COLO668 (cell line): Measurements from ENCODE around the gene TRPV4.
"Not testable (repeated sequence)": the region's sequence is repeated elsewhere in the genome, so short reads cannot be mapped to it uniquely, and the experiment has no call there.

ENCODE experiments used
- DNase-seq: peaks from one replicate; lab custom pipeline; 2025; ENCODE audit not compliant: unreplicated experiment; lab: John Stamatoyannopoulos, UW

Gene TRPV4

DNA sequence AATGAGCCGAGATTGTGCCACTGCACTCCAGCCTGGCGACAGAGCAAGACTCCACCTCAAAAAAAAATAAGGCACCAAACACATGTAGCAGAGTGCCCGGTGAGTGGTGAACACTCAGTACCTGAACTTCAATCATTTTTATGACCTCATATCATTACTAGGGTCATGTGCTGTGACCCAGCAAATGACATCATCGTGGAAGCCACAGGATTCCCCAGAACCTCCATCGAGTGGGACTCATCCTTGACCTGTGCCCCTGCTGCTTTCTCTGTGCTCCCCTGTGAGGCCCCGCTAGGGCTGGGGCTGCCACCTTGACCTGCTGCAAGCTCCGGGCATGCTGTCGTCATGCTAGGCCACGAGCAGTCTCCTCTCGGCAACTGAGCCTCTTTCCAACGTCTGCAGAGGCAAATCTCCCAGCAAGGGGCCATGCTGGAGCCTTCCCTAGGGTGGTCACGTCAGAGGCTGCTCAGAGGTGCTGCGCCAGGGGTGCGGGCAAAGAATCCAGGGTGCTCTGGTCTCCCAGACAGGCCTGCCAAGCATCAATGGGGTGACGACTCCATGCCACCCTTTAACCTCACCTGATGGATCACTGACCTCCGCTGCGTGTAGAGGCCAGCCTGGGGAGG is 28.6 kb upstream of the TRPV4 start:
- DNase-seq, result no peak

DNA sequence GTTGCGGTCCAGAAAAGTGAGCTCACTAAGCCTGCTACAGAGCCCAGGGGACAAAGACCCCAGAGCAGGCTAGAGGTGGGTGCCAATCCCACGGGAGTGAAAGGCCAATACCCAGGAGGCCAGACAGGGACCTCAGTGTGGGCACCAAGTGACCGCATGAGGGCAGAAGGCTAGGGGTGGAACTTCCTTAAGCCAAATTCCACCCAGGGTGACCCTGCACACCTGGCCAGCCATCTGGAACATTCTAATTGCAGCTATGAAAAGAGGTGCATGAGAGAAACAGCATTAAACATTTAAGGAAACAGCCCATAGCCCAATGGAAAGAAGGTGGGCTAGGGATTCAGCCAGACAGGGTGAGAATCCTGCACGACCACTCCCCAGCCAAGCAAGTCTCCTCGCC is 27.8 kb upstream of the TRPV4 start:
- DNase-seq, result no peak

- no peak for DNase-seq
Measured at GRCh38 chr12:109858764-109859163, 25.6 kb upstream of the TRPV4 start.

DNA sequence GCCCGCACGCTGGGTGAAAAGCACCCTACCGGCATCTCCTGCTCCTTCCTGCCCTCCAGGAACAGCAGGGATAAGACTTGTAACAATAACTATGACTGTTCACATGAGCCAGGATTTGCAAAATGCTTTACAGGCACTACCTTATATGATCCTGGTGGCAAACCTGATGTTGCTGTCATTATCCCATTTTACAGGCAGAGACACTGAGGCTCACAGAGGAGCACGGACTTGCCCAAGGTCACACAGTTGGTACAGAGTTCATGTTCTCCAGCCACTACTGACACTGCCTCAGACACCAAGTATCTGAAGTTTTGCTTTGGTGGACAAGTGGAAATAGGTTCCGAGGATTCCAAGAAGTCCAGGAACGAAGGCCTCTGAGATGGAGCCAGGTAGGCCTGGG is 24.5 kb upstream of the TRPV4 start:
- DNase-seq, result no peak

- DNase-seq, result no peak
Measured at GRCh38 chr12:109855377-109855776, 22.2 kb upstream of the TRPV4 start.

- DNase-seq, result not testable (repeated sequence)
Measured at GRCh38 chr12:109850518-109850917, 17.3 kb upstream of the TRPV4 start.

- DNase-seq, result no peak
Measured at GRCh38 chr12:109847142-109847735, 14.0 kb upstream of the TRPV4 start.

GRCh38 chr12:109845824-109846205 is 12.6 kb upstream of the TRPV4 start:
- no peak for DNase-seq

DNA sequence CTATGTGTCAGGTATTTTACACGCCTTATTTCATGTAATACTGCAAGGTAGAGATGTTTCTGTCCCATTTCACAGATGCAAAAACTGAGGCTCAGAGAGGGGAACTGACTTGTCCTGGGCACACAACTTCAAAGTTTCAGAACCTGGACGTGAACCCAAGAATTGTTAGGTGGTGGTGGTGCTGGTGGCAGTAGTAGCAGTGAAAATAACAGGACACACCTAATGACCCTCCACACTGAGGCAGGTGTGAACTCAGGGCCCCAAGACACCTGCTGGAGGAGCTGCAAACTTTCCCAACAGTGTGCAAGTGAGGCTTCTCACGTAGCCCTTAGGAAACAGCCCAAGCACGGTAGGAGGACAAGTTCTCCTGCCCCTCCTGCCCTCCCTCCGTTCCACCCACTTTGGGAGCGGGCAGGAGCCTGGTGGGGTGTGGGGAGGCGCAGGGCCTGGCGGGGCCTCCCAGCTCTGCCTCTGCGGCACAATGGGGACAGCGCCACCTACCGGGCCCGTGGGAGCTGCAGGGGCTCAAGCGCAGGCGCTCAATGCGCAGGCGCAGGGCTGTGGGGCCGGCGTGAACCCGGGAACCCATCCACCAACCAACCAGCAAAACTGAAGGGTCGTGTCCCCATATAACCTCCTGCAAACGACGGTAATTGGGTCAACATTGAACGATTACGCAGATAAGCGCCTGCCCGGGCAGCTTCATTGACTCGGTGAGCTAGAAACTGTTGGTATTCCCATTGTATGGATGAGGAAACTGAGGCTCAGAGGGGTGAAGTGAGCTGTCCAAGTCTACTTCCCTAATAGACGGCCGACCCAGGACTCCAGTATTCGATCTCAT is 12.0 kb upstream of the TRPV4 start:
- peak; percentile 89 for DNase-seq

- DNase-seq, result no peak
Measured at GRCh38 chr12:109844091-109844490, 10.9 kb upstream of the TRPV4 start.

DNA sequence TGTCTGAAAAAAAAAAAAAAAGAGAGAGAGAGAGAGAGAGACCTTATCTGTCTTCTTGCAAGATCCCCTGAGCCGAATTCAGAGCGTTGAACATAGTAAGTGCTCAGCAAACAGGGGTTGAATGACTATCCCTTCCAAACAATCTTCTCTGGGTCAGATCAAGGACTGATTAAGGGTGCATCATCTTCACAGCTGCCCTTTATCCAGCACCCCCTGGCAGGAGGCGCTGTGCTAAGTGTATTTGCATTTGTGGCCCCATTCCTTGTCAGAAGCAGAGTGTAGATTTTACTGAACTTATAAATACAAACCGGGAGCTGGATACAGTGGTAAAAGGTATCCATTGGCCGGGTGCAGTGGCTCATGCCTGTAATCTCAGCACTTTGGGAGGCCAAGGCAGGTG is 8.8 kb upstream of the TRPV4 start:
- no peak for DNase-seq

GRCh38 chr12:109841356-109841755 is 8.2 kb upstream of the TRPV4 start:
- DNase-seq, result no peak

DNA sequence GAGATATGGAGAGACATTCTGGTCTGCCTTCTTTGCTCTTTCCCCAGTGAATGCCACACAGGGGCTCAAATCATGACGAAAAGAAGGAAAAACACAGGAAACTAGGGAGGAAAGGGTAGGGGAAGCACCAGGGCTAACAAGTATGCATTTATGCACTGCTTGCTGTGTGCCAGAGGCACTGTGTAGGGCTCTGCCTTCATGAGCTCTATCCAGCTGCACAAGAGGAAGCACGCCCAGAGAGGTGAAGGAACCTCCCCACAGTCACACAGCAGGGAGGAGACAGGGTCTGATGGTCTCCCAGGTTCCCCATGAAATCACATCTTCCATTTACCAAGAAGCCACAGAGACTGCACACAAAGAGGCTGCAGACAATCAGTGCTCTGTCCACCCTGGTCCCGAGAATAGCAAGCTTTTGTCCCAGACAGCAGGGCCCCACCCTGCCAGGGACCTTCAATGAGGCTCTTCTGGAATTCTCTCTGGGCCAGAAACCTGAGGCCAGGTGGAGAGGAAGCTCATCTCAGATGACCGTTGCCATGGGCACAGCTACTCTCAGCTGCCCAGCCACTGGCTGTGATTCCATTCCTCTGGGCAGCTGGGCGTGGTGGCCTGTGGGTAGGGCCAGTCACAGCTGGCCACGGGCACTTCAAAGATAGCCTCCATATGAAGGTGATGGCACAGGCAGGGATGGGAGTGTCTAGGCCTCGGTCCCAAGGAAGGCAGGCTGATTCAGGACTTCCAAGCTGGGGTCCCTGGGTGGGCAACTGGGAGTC is 7.3 kb upstream of the TRPV4 start:
- DNase-seq, result peak; percentile 94

DNA sequence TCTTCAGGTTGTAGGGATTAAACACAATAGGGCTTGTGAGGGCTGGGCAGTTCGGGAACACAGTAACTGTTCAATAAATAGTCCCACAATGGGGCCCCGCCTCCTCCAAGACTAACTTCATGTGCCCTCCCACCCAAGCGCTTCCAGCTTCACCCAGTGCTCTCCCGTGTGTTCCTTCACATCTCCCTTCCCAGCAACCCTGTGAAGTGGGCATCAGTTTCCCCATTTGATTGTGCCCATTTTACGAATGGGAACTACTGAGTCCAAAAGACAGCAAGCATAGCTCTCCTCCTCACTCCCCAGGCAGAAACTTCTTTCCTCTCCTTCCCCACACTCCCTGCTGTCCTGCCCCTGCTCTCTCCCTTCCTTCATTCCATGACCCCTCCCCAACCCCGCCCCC is 6.2 kb upstream of the TRPV4 start:
- DNase-seq, result no peak

DNA sequence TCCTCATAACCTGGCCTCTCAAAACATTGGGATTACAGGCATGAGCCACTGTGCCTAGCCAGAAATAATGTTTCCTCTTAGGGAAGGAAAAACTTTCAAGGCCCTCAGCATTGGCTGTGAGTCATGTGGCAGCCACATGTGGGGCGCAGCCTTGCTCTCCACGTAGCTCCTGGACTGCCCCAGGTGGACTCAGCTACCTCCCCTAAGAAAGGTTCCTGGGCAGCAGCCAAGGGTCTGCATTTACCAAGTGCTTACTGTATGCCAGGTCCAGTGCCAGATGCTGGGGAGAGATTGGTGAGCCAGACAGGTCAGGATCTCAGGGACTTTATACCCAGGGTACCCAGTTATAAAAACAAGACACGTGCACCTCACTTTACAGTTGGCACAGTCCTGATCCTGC is 3.7 kb upstream of the TRPV4 start:
- DNase-seq, result no peak

DNA sequence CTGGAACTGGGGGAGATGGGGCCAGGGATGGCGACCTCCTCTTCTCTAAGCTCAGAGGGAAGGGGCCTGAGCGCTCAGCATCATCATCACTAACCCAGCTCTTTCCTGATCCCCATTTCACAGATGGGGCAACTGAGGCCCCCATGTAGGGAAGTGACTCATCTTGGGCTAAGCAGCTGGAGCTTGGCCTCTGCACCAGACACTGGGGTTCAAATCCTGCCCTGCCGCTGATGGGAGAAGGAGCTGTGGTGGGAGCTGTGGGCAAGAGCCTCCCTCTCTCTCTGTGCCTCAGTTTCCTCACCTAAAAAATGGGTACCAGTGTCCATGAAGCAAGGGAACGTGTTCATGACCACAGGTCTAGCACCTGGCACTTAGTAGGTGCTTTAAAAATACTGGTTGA is 2.6 kb upstream of the TRPV4 start:
- no peak for DNase-seq

- DNase-seq, result no peak
Measured at GRCh38 chr12:109832541-109833306, 474 bp downstream of the TRPV4 start.

DNA sequence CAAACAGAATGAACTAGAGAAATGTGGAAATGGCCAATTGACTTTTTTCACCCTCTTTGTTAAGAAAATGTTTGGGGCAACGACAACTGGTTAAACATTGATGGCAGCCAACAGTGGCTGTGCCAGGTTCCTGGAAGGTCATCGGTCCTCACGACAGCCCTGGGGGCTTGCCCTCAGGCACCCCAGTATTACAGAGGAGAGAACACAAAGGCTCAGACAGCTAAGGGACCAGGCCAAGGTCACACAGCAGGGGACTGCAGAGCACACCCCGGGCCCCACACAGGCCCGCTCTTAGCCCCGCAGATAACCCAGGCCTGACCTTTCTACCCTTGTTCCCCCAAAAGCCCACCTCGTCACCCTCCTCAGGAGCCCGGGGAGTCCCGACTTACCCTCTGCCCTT is 1.3 kb downstream of the TRPV4 start:
- DNase-seq, result no peak

- DNase-seq, result no peak
Measured at GRCh38 chr12:109831365-109831764, 1.8 kb downstream of the TRPV4 start.

DNA sequence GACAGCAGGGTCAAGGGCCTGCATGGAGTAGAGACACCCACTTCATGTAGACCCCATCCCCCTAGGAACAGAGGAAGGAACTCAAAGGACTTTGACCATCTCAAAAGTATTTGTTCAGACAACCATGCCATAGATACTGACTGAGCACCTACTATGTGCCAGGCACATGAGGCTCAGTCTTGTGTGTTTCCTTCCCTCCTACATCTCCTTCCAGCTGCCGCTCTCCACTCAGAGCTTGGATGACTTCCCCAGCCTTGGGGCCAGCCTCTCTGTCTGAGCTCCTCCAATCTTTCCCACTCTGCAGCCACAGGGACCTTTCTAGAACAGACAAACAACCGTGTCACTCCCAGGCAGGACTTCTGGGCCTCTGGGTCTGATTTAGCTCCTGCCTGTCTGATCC is 2.5 kb downstream of the TRPV4 start:
- DNase-seq, result no peak

DNA sequence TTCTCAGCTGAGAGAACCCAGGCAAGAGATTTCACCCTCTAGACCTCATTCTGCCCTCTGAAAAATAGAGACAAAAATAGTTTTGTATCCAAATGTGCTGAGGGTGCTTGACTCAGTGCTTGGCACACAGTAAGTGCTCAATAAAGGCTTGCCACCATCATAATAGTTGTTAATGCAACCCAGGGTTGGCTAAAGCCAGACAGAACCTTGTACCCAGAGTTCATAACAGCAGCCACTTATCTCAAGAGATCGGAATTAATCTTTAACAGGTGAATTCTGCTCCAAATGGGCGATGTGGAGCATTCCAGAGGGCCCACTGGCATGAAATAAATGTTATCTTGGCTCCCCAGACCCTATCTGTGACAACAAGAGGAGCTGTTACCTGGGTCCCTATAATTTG is 2.9 kb downstream of the TRPV4 start:
- no peak for DNase-seq
